PC-3 (cell line): ENCODE measurements around the gene MADCAM1. TPM values are rescaled to one million over a fixed set of nuclear protein-coding genes. Genes with fewer than 3 reads are reported as not detected.

Experiments used
- ATAC-seq: fragments of 200-7000 bp; cut with Tn5 transposase; 2 replicates; pipeline ENCODE4 v1.9.1; 2020; ENCODE audit warnings: mild to moderate bottlenecking, moderate library complexity
- BruUV-seq: library from RNA; stranded (reverse); fragments of 400-500 nt; replicated peaks from 2 replicates; lab custom pipeline; 2021; lab: Mats Ljungman, UMichigan
- CTCF ChIA-PET: fragments of 300-600 bp; sonication (Branson Sonifier 250); formaldehyde crosslinking; loops from one replicate; lab custom pipeline; 2022; ENCODE audit warnings: antibody characterized with exemption; lab: Charles Lee
- POLR2A ChIA-PET: fragments of 300-600 bp; sonication (Branson Sonifier 250); formaldehyde crosslinking; loops from one replicate; lab custom pipeline; 2022; ENCODE audit warnings: antibody characterized with exemption; ENCODE audit not compliant: unreplicated experiment; lab: Charles Lee
- DNase-seq: peaks from one replicate; pipeline ENCODE4 v3.0.0-alpha.2; 2015
- H2AFZ ChIP-seq: fragments of 300-600 bp; sonication (generic); 2 replicates; pipeline ENCODE4 v1.6.0; 2016; ENCODE audit warnings: antibody characterized with exemption, low read length
- H3F3A ChIP-seq: fragments of 300-600 bp; sonication (generic); one replicate; pipeline ENCODE4 v1.6.0; 2017; ENCODE audit warnings: antibody characterized with exemption, low read length, control low read depth, mild to moderate bottlenecking; ENCODE audit not compliant: unreplicated experiment
- H3K27ac ChIP-seq: fragments of 300-600 bp; sonication (generic); 2 replicates; pipeline ENCODE4 v1.5.1; 2016; ENCODE audit warnings: mild to moderate bottlenecking, low read length
- H3K27me3 ChIP-seq: fragments of 300-600 bp; sonication (generic); 2 replicates; pipeline ENCODE4 v1.6.1; 2016; ENCODE audit warnings: low read length, mixed read lengths
- H3K36me3 ChIP-seq: fragments of 300-600 bp; sonication (generic); 2 replicates; pipeline ENCODE4 v1.6.1; 2016; ENCODE audit warnings: low read depth, mixed run types, low read length, mixed read lengths
- H3K4me1 ChIP-seq: fragments of 300-600 bp; sonication (generic); 2 replicates; pipeline ENCODE4 v1.5.1; 2016; ENCODE audit warnings: low read length; ENCODE audit not compliant: insufficient read depth
- H3K4me2 ChIP-seq: fragments of 300-600 bp; sonication (generic); 2 replicates; pipeline ENCODE4 v1.6.0; 2016; ENCODE audit warnings: low read length
- H3K4me3 ChIP-seq: fragments of 300-600 bp; sonication (generic); 2 replicates; pipeline ENCODE4 v1.5.1; 2016; ENCODE audit warnings: mild to moderate bottlenecking, low read length, mixed read lengths
- H3K79me2 ChIP-seq: fragments of 300-600 bp; sonication (generic); 2 replicates; pipeline ENCODE4 v1.6.1; 2017; ENCODE audit warnings: low read length, mixed read lengths
- H3K9ac ChIP-seq: fragments of 300-600 bp; sonication (generic); 2 replicates; pipeline ENCODE4 v1.6.0; 2016; ENCODE audit warnings: mild to moderate bottlenecking, low read length
- H3K9me2 ChIP-seq: fragments of 300-600 bp; sonication (generic); replicated peaks from 2 replicates; pipeline ENCODE4 v1.6.1; 2016; ENCODE audit warnings: mixed run types, low read length, mixed read lengths
- H3K9me3 ChIP-seq: fragments of 300-600 bp; sonication (generic); 2 replicates; pipeline ENCODE4 v1.6.1; 2016; ENCODE audit warnings: low read length, mixed read lengths
- H4K20me1 ChIP-seq: fragments of 300-600 bp; sonication (generic); 2 replicates; pipeline ENCODE4 v1.6.1; 2016; ENCODE audit warnings: low read length, mixed read lengths
- EZH2 ChIP-seq: fragments of 300-600 bp; sonication (generic); IDR thresholded peaks from one replicate; pipeline ENCODE4 v1.6.1; 2017; ENCODE audit warnings: antibody characterized with exemption, mild to moderate bottlenecking, low read length; ENCODE audit not compliant: unreplicated experiment
- EZH2phosphoT487 ChIP-seq: fragments of 300-600 bp; sonication (generic); IDR thresholded peaks from 2 replicates; pipeline ENCODE4 v1.6.1; 2018; ENCODE audit warnings: mild to moderate bottlenecking, antibody characterized with exemption, low read length, borderline replicate concordance
- intact Hi-C: fragments of 100-400 bp; cut with micrococcal nuclease; formaldehyde crosslinking; loops from 2 replicates; pipeline ENCODE4 v1.9.0; 2023
- total RNA-seq: library from RNA; depleted of rRNA; stranded (reverse); fragments of >200 nt; gene quantifications from 2 replicates; pipeline ENCODE4 v1.2.3, GENCODE V29; 2014
- TF ChIP-seq, protein P1 (sequence below): fragments of 300-600 bp; sonication (generic); conservative IDR thresholded peaks from 2 replicates; pipeline ENCODE4 v1.5.1; 2017; ENCODE audit warnings: antibody characterized with exemption, low read depth, mild to moderate bottlenecking, low read length

The MADCAM1 gene
- total RNA-seq, 1 experiment from 2014 or later = 0.11 TPM

DNA sequence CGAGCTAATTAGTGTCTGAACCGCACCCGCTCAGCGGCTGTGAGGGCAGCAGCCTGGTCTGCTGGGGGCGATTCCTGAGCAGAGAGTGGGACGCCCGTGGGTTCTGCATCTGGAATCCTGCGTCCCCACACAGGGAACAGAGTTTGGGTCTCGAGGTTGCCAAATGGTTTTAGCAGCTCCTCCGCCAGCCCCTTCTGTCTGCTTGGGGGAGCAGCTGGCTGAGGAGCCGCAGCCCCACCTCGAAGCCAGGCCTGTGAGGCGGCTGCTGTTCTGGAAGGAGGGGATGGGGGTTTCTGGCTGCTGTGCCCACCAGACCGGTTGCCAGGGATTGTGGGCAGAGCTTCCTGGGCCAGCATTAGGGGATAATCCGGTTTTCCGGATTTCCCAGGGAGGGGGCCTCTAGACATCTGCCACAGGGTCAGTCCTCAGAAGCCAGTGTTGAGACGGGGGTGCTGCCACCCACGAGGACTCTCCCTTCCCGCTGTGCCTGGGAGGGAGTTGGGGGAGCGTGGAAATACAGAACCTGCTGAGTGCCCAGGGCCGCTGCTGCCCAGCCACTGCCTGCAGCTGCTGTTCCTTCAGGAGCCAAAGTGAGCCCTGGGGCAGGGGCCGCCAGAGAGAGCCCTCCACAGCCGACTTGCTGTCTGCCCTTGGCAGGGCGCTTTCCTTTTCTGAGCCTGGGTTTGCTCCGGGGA is 37.2 kb downstream of the MADCAM1 start:
- CTCF ChIA-PET = no interaction called here
- TF ChIP-seq, protein P1, sequence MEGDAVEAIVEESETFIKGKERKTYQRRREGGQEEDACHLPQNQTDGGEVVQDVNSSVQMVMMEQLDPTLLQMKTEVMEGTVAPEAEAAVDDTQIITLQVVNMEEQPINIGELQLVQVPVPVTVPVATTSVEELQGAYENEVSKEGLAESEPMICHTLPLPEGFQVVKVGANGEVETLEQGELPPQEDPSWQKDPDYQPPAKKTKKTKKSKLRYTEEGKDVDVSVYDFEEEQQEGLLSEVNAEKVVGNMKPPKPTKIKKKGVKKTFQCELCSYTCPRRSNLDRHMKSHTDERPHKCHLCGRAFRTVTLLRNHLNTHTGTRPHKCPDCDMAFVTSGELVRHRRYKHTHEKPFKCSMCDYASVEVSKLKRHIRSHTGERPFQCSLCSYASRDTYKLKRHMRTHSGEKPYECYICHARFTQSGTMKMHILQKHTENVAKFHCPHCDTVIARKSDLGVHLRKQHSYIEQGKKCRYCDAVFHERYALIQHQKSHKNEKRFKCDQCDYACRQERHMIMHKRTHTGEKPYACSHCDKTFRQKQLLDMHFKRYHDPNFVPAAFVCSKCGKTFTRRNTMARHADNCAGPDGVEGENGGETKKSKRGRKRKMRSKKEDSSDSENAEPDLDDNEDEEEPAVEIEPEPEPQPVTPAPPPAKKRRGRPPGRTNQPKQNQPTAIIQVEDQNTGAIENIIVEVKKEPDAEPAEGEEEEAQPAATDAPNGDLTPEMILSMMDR = no peak
- TF ChIP-seq EZH2 (no peak), EZH2phosphoT487 (no peak)

GRCh38 chr19:534088-534487 is 37.8 kb downstream of the MADCAM1 start:
- no peak overlapping the region for H3K27ac ChIP-seq
- H3K4me2 ChIP-seq = peak overlapping the region; percentile 93
- ATAC-seq (no peak), DNase-seq (no peak)
- peaks cover 42% of the 10 kb centered on the region for H3K79me2 ChIP-seq
- H4K20me1 ChIP-seq = peaks cover 20% of the 10 kb centered on the region
- no peak for TF ChIP-seq EZH2
- TF ChIP-seq, protein P1 = peak; percentile 14; the same call in 1 of the 2 replicates
- no peak for TF ChIP-seq EZH2phosphoT487
- 0 out of 2 replicates have a peak, but pooled peaks cover 11% of the 10 kb centered on the region for H3K36me3 ChIP-seq
- H3K9me2 ChIP-seq = no peaks in the 10 kb centered on the region
- intact Hi-C loops = no loop called here
- H2AFZ ChIP-seq = no peak overlapping the region
- H3F3A ChIP-seq = no peaks in the 10 kb centered on the region
- no peaks in the 10 kb centered on the region for H3K9me3 ChIP-seq
- H3K9ac ChIP-seq = peak overlapping the region; percentile 81; the same call in 1 of the 2 replicates
- BruUV-seq = no TSS peak
- ChIA-PET CTCF (no interaction called here), POLR2A (no interaction called here)
- H3K4me3 ChIP-seq = peak overlapping the region; percentile 89
- H3K27me3 ChIP-seq = no peaks in the 10 kb centered on the region
- H3K4me1 ChIP-seq = peaks cover 22% of the 10 kb centered on the region

More for the DNA sequence above, 37.2 kb downstream of the MADCAM1 start:
- peak overlapping the region; percentile 81 for H3K9ac ChIP-seq
- peak overlapping the region; percentile 13; the same call in 1 of the 2 replicates for H2AFZ ChIP-seq
- peaks cover 42% of the 10 kb centered on the region for H3K79me2 ChIP-seq
- 0 out of 2 replicates have a peak, but pooled peaks cover 11% of the 10 kb centered on the region for H3K36me3 ChIP-seq
- POLR2A ChIA-PET = no interaction called here
- H3K9me2 ChIP-seq = no peaks in the 10 kb centered on the region
- peak overlapping the region; percentile 93 for H3K4me2 ChIP-seq
- H4K20me1 ChIP-seq = peaks cover 20% of the 10 kb centered on the region
- intact Hi-C loops = no loop called here
- no peaks in the 10 kb centered on the region for H3F3A ChIP-seq
- H3K27ac ChIP-seq = no peak overlapping the region
- no peaks in the 10 kb centered on the region for H3K9me3 ChIP-seq
- no peak for DNase-seq
- H3K4me1 ChIP-seq = peaks cover 22% of the 10 kb centered on the region
- BruUV-seq = no TSS peak
- peak overlapping the region; percentile 89 for H3K4me3 ChIP-seq
- no peaks in the 10 kb centered on the region for H3K27me3 ChIP-seq
- ATAC-seq = no peak
